Measurements from ENCODE around the gene CKMT1A.
A peak's percentile ranks its signal among the peaks of the same experiment; 100 is the strongest.
"Not testable (repeated sequence)": the region's sequence is repeated elsewhere in the genome, so short reads cannot be mapped to it uniquely, and the experiment has no call there.

Gene CKMT1A

GRCh38 chr15:43693148-43694022 lies at the start of gene CKMT1A:
Gene CKMT1A, plus strand, starts transcription at chr15:43693859. Its CDS starts 192 bp downstream, at chr15:43694051.
- DNase-seq = not testable (repeated sequence)

DNA sequence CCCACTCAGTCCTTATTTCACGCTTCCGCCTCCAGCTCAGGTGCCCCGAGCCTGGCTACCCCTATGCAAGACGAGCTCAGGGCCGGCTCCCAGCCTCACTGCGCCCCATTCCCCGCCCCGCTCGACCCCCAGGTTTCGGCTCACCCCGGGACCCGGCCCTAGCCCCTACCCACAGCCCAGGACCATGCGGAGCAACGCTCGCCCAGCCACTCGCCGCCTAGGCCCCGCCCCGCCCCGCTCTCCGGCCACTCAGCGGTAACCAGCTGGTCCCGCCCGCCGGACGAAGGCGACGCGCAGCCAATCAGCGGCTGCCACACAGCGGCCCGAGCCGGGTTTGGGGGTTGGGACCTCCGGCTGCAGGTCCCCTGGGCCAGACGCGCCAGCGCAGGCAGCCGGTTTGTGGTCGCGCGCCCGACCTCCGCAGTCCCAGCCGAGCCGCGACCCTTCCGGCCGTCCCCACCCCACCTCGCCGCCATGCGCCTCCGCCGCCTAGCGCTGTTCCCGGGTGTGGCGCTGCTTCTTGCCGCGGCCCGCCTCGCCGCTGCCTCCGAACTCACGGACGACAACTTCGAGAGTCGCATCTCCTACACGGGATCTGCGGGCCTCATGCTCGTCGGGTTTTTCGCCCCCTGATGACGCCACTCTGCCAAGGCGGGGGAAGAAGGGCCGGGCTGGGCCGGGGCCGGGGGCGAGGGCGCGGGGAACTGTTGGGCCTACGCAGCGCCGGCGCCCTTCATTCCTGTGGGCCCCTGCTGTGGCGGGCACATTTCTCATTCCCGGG lies 44.8 kb upstream of the CKMT1A start, which contains the start of gene CATSPER2:
TSS of gene CATSPER2 (minus strand) at position 196 of the 781 bp plus-strand sequence. CDS start 783 bp downstream, outside the sequence.
- no peak for DNase-seq

DNA sequence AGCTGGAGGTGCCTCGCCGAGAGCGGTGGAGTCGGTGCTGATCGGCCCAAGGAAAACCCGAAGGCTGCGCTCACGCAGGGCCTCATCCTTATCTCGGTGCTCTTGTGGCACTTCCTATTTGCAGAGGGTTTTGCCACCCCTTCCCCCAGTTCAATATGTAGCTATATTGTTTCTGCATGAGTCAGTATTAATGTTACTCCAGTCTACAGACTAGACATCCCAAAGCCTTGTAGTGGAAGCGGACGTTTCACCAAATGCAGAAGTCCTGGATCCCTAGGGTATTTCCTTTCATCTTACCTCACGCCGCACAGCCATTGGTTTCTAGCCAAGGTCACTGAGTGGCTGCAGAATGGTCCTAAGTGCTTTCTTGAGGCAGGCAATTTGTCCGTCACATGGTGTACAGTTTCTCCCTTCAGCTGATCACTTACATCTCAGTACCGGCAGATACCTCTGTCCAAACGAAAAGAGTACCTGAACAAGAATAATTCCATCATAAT lies 44.2 kb upstream of the CKMT1A start:
- not testable (repeated sequence) for DNase-seq

- DNase-seq = not testable (repeated sequence)
Measured at GRCh38 chr15:43659727-43660126, 33.9 kb upstream of the CKMT1A start.

- DNase-seq = not testable (repeated sequence)
Measured at GRCh38 chr15:43662293-43662692, 31.4 kb upstream of the CKMT1A start.

GRCh38 chr15:43663333-43663732 lies 30.3 kb upstream of the CKMT1A start:
- not testable (repeated sequence) for DNase-seq

DNA sequence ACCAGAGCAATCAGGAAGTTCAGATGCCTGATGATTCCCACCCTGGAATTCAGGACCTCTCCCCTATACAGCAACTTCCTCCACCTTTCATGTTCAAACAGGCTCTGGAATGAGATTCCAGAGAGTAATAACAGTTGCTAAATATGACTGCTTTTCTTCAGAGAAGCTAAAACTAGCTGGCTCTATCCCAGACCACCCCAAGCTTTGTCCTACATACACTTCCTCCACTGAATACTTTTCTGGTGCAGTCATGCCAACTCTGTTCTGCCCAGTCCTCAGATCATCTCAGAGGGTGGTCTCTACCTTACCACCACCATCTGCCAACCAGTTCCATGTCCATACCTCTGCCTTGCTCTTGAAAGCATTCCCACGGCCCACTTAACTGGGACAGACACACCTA lies 27.5 kb upstream of the CKMT1A start:
- not testable (repeated sequence) for DNase-seq

GRCh38 chr15:43674175-43674574 lies 19.5 kb upstream of the CKMT1A start:
- DNase-seq = not testable (repeated sequence)

DNA sequence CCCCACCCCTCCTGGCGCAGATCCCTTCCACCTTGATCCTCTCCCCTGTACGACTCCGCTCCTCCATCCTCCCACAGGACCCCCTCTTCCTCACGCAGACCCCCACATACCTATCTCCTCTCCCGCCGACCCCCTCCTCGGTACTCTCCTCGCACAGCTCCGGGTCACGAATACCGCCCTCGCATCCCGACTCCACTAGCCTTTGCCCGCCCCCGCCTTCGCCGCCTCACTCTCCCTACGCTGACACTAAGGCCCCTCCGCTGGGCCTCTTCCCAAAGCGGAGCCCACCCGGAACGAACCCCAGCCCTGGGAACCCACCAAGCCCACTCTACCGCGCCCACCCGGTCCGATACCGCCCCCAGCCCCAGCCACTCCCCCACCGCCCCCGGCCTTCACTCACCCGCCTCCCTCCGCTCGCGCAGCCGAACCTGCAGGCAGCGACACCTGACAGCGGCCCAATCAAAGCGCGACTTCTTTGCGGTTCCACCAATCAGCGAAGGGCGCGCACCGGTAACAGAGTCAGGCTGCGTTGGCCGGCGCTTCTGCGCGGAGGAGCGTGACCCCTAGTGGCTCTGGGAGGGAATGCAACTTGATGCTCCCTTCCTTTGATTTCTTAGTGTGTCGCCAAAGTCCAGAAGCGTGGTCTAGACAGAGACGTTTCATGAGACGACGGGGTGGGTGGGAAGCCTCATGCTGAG lies 3.9 kb upstream of the CKMT1A start:
- not testable (repeated sequence) for DNase-seq

DNA sequence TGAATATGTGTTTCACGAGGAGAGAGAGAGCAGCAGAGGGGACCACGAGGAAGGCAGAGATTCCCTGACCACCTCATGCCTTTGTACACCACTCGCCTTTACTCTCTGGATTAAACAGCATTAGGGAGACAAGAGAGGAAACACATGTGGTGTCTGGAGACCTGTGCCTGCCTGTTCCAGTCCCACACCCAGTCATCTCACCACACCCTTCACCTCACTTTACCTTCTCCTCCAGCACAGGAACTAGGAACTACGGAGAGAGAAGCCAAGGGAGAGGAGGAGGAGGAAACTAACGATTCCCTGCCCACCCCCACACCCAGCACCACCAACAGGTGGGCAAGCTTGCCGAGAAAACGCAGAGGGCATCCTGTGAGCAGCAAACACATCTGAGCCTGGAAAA lies 980 bp upstream of the CKMT1A start:
- DNase-seq = not testable (repeated sequence)

DNA sequence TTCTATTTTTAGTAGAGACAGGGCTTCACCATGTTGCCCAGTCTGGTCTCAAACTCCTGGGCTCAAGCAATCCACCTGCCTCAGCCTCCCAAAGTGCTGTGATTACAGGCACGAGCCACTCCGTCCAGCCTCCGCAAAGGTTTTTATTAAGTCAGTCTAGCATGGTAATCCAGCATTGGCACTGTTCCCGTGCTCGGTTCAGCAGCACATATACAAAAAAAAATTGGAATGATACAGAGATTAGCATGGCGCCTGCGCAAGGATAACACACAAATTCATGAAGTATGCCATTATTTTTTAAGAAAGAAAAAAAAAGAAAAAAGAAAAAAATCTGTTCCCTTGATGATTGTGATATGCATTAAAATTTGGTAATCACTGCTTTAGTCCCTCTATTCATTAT lies 8.5 kb downstream of the CKMT1A start:
- DNase-seq = no peak

DNA sequence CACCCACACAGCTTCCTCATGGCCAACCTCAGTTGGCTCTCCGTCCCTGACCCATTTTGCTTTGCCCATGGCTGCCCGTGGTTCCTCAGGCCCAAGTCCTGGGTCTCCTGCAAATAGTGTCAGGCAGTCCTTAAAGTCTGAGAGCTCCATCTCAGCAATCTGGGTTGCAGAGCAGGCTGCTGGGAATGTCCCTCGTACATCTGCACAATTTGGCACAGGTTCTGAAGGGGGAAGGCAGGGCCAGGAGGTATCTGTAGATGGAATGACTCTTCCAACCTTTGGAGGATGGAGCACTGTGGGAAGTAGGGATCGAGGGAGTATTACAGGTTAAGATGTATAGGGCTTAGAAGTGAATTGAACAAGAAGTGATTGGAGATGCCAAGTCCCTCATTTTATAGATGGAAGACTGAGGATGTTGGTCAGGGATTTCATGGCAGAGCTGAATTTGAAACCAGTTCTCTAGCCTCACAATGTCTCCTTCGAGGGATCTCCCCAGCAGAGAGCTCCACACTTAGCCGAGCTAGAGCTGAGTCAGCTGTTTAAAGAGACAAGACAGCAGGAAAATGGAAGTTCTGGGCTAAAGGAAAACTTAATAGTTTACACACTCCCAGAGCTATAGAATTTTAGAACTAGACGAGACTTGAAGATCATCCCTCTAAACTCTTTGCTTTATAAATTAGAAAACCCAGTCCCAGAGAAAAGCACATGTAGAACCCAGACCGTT lies 9.2 kb downstream of the CKMT1A start:
- DNase-seq = no peak

DNA sequence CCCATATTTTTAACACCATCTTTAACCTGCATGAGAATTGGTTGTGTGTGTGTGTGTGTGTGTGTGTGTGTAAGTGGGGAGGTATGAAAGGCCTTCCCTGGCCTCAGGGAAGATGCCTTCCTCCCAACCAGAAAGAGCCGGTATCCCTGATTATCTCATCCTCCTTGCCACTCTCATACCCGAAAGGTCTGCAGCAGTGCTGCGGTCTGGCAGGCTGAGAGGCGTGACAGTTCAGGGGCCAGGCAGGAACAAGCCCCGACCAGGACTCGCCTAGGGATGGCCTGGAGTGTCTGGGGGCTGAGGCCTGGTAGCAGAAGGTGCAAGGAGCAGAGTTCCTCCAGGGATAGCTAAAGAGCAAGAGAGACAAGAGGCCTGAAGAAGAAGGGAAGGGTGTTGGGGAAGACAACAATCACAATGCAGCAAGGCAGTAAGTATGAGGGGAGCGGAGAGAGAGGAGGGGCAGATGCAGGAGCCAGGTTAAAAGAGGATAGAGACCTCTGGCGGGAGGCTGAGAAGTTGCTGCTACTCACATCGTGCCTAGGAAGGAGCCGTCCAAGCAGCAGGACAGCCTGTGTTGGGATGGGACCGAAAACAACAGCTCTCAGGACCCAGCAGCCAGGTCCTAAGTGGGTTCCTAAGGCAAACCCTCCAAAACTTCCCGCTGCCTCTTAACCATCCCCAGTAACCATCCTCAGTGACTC lies 16.9 kb downstream of the CKMT1A start:
- not testable (repeated sequence) for DNase-seq

DNA sequence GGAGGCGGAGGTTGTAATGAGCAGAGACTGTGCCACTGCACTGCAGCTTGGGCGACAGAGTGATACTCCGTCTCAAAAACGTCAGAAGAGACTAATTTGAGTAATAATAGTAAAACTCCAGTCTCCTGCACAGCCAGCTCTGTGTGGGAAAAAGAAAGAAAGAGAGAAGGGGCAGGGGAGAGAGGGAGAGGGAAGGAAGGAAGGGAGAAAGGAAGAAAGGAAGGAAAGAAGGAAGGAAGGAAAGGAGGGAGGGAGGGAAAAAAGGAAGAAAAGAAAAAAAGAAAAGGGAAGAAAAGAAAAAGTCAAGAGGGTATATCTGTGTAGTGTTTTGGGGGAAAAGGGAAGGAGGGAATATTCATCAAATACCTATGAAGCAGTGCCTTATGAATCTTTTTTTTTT lies 29.5 kb downstream of the CKMT1A start:
- no peak for DNase-seq

DNA sequence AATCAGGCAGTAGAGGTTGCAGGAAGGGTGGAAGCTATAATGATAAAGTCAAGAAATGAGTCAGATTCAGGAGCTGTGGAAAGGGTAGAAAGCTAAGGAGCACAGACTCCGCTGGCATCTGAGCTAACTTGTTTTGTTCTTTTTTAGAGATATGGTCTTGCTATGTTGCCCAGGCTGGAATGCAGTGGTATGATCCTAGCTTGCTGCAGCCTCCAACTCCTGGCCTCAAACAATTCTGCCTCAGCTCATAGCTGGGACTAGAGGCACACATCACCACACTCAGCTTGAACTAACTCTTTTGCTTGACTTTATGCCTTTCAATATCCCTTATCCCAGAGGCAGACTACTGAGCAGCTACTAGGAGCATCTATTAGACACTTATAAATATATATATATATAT lies 32.6 kb downstream of the CKMT1A start:
- DNase-seq = not testable (repeated sequence)

GRCh38 chr15:43728053-43728725 lies 34.5 kb downstream of the CKMT1A start:
- DNase-seq = not testable (repeated sequence)

GRCh38 chr15:43735416-43735815 lies 41.8 kb downstream of the CKMT1A start:
- DNase-seq = no peak

- DNase-seq = peak; percentile 22
Measured at GRCh38 chr15:43746245-43746902, 52.7 kb downstream of the CKMT1A start, which contains the start of gene PDIA3. Gene PDIA3, plus strand, starts transcription at chr15:43746438. Its CDS starts 102 bp downstream, at chr15:43746540.

DNA sequence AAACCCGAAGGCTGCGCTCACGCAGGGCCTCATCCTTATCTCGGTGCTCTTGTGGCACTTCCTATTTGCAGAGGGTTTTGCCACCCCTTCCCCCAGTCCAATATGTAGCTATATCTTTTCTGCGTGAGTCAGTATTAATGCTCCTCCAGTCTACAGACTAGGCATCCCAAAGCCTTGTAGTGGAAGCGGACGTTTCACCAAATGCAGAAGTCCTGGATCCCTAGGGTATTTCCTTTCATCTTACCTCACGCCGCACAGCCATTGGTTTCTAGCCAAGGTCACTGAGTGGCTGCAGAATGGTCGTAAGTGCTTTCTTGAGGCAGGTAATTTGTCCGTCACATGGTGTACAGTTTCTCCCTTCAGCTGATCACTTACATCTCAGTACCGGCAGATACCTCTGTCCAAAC lies 53.2 kb downstream of the CKMT1A start:
- DNase-seq = peak; percentile 14

- DNase-seq = no peak
Measured at GRCh38 chr15:43748376-43748775, 54.7 kb downstream of the CKMT1A start.
